Fibroblast of the aortic adventitia (primary cell): ENCODE measurements around the gene S1PR4. TPM values are rescaled to one million over a fixed set of nuclear protein-coding genes. Genes with fewer than 3 reads are reported as not detected.

Experiments
- DNase-seq: peaks from one replicate; pipeline ENCODE4 v3.0.0-alpha.2; 2010; ENCODE audit warnings: low read depth
- H3K4me3 ChIP-seq: 2 replicates; pipeline ENCODE4 v1.5.1; 2011; ENCODE audit warnings: low read depth, mild to moderate bottlenecking, control low read depth, low read length, moderate library complexity
- CTCF ChIP-seq: IDR thresholded peaks from 2 replicates; pipeline ENCODE4 v1.5.1; 2011; ENCODE audit warnings: mild to moderate bottlenecking, low read length, control low read depth, inconsistent platforms; ENCODE audit not compliant: insufficient read depth
- total RNA-seq: library from RNA; depleted of rRNA; stranded (reverse); fragments of >200 nt; gene quantifications from 2 replicates; pipeline ENCODE4 v1.2.3, GENCODE V29; 2012; ENCODE audit warnings: low replicate concordance

Gene S1PR4
- total RNA-seq, 1 donor: not detected

GRCh38 chr19:3225677-3226093 is 47.1 kb downstream of the S1PR4 start:
- DNase-seq: no peak
- no peak overlapping the region for H3K4me3 ChIP-seq
- TF ChIP-seq CTCF: no peak

- no peak overlapping the region for H3K4me3 ChIP-seq
- DNase-seq: no peak
- no peak for TF ChIP-seq CTCF
Measured at GRCh38 chr19:3227054-3227626, 48.6 kb downstream of the S1PR4 start.

GRCh38 chr19:3229346-3229743 is 50.8 kb downstream of the S1PR4 start:
- TF ChIP-seq CTCF: no peak
- no peak overlapping the region for H3K4me3 ChIP-seq
- DNase-seq: no peak

Other genes with a start within 250 kb of the S1PR4 start
- gene ZNF77, start 233.8 kb upstream of the S1PR4 start, total RNA-seq: 5.5 and 7.8 TPM in 2 replicates
- 0.18 TPM in 1 of 2 replicates, not detected in the other for gene TLE6, start 201.2 kb upstream of the S1PR4 start, total RNA-seq
- 5.2 and 12.8 TPM in 2 replicates for gene TLE2, start 149.5 kb upstream of the S1PR4 start, total RNA-seq
- gene TLE5, start 116.3 kb upstream of the S1PR4 start, total RNA-seq: 42.2 and 232 TPM in 2 replicates
- gene GNA11, start 84.4 kb upstream of the S1PR4 start, total RNA-seq: 35.1 and 65.4 TPM in 2 replicates
- not detected in 2 replicates for gene GNA15, start 42.7 kb upstream of the S1PR4 start, total RNA-seq
- gene NCLN, start 7.2 kb downstream of the S1PR4 start, total RNA-seq: 20.4 and 38.3 TPM in 2 replicates
- gene CELF5, start 45.9 kb downstream of the S1PR4 start, total RNA-seq: not detected in 2 replicates
- 79.5 and 83.2 TPM in 2 replicates for gene NFIC, start 187.8 kb downstream of the S1PR4 start, total RNA-seq